Endothelial cell of umbilical vein (primary cell): Measurements from ENCODE around the gene TMIGD2. TPM values are rescaled to one million over a fixed set of nuclear protein-coding genes. Genes with fewer than 3 reads are reported as not detected.

ENCODE experiments used
- BruUV-seq: library from RNA; stranded (reverse); fragments of 400-500 nt; replicated peaks from 2 replicates; lab custom pipeline; 2021; lab: Mats Ljungman, UMichigan
- CTCF ChIA-PET: fragments of 300-600, 350-600 bp; sonication (Branson Sonifier 250); formaldehyde crosslinking; loops from one replicate; lab custom pipeline; 2021; ENCODE audit warnings: antibody characterized with exemption, inconsistent platforms; lab: Charles Lee
- POLR2A ChIA-PET: fragments of 300-600, 350-600 bp; sonication (Branson Sonifier 250); formaldehyde crosslinking; loops from one replicate; lab custom pipeline; 2021; ENCODE audit warnings: antibody characterized with exemption, inconsistent platforms; lab: Charles Lee
- DNase-seq: peaks from one replicate; pipeline ENCODE4 v3.0.0-alpha.2; 2011; ENCODE audit warnings: low read depth, low spot score
- FAIRE-seq: peaks from 2 replicates; lab custom pipeline; 2011; peaks lifted over from hg19 to GRCh38; lab: Jason Lieb, UNC
- H2AFZ ChIP-seq: 2 replicates; pipeline ENCODE4 v1.6.0; 2012; ENCODE audit warnings: low read depth, low read length, control low read depth, inconsistent platforms
- H3K27ac ChIP-seq: 2 replicates; pipeline ENCODE4 v1.5.1; 2011; ENCODE audit warnings: low read depth, mild to moderate bottlenecking, control low read depth, low read length, moderate library complexity; ENCODE audit not compliant: insufficient read depth
- H3K27me3 ChIP-seq, 2 experiments: 2 replicates each; pipeline versions ENCODE4 v1.6.0 to v1.6.1; 2011; ENCODE audit warnings: low read length in 2 of 2, mixed read lengths in 1 of 2; ENCODE audit not compliant: control insufficient read depth in 2 of 2, insufficient read depth in 2 of 2
- H3K36me3 ChIP-seq, 2 experiments: 2 replicates in 1 of 2; 3 replicates in 1 of 2; pipeline ENCODE4 v1.5.1; 2011; ENCODE audit warnings: low read length in 2 of 2, mild to moderate bottlenecking in 1 of 2, moderate library complexity in 1 of 2; ENCODE audit not compliant: control insufficient read depth in 2 of 2, insufficient read depth in 2 of 2; ENCODE audit errors: extremely low read depth in 1 of 2
- H3K4me1 ChIP-seq: 3 replicates; pipeline ENCODE4 v1.5.1; 2011; ENCODE audit warnings: mild to moderate bottlenecking, low read length; ENCODE audit not compliant: control insufficient read depth, insufficient read depth; ENCODE audit errors: extremely low read depth
- H3K4me2 ChIP-seq: 2 replicates; pipeline ENCODE4 v1.6.1; 2011; ENCODE audit warnings: low read length, control low read depth, mixed read lengths; ENCODE audit not compliant: insufficient read depth
- H3K4me3 ChIP-seq, 3 experiments: fragments of 200-600 bp in 1 of 3; sonication (generic), shearing (Covaris generic) in 1 of 3; replicated peaks in 1 of 3; 2 replicates each; pipeline ENCODE4 v1.5.1; 2011 to 2016; ENCODE audit warnings: control low read depth in 3 of 3, low read length in 3 of 3, mild to moderate bottlenecking in 2 of 3, inconsistent platforms in 1 of 3, low read depth in 1 of 3, moderate library complexity in 1 of 3; ENCODE audit not compliant: insufficient read depth in 1 of 3
- H3K79me2 ChIP-seq: 2 replicates; pipeline ENCODE4 v1.6.0; 2012; ENCODE audit warnings: low read length, inconsistent platforms; ENCODE audit not compliant: control insufficient read depth, insufficient read depth
- H3K9ac ChIP-seq: replicated peaks from 2 replicates; pipeline ENCODE3; 2011; ENCODE audit warnings: low read length, control low read depth; ENCODE audit not compliant: insufficient read depth; ENCODE audit errors: extremely low read depth
- H3K9me1 ChIP-seq: replicated peaks from 3 replicates; pipeline ENCODE4 v1.6.0; 2011; ENCODE audit warnings: mild to moderate bottlenecking, low read length; ENCODE audit not compliant: control insufficient read depth, insufficient read depth; ENCODE audit errors: extremely low read depth
- H3K9me3 ChIP-seq: replicated peaks from 2 replicates; pipeline ENCODE4 v1.5.1; 2012; ENCODE audit warnings: low read length, inconsistent platforms; ENCODE audit not compliant: control insufficient read depth, insufficient read depth
- H4K20me1 ChIP-seq: replicated peaks from 2 replicates; pipeline ENCODE3; 2011; ENCODE audit warnings: mild to moderate bottlenecking, low read length; ENCODE audit not compliant: control insufficient read depth, insufficient read depth; ENCODE audit errors: extremely low read depth
- EZH2 ChIP-seq: IDR thresholded peaks from 2 replicates; pipeline ENCODE4 v1.6.1; 2012; ENCODE audit warnings: borderline replicate concordance, low read depth, mild to moderate bottlenecking, moderate library complexity, low read length, inconsistent platforms; ENCODE audit not compliant: severe bottlenecking
- FOS ChIP-seq: IDR thresholded peaks from 2 replicates; pipeline ENCODE4 v1.6.1; 2011; ENCODE audit warnings: mild to moderate bottlenecking, low read length, moderate library complexity, borderline replicate concordance; ENCODE audit not compliant: insufficient read depth
- GATA2 ChIP-seq: IDR thresholded peaks from 2 replicates; pipeline ENCODE4 v1.7.0; 2011; ENCODE audit warnings: low read depth, mild to moderate bottlenecking, moderate library complexity, mixed read lengths, low read length; ENCODE audit not compliant: insufficient read length, insufficient read depth
- MAX ChIP-seq: IDR thresholded peaks from 2 replicates; pipeline ENCODE4 v1.6.1; 2011; ENCODE audit not compliant: insufficient read depth, insufficient read length
- MYC ChIP-seq: IDR thresholded peaks from one replicate; pipeline ENCODE4 v1.6.1; 2011; ENCODE audit warnings: mild to moderate bottlenecking, low read depth, low read length
- POLR2A ChIP-seq: IDR thresholded peaks from 2 replicates; pipeline ENCODE4 v1.6.1; 2012; ENCODE audit warnings: low read depth, mild to moderate bottlenecking, control low read depth, low read length
- POLR2AphosphoS5 ChIP-seq: IDR thresholded peaks from 2 replicates; pipeline ENCODE4 v1.6.1; 2012; ENCODE audit warnings: low read depth, mild to moderate bottlenecking, control low read depth, low read length, moderate library complexity; ENCODE audit not compliant: insufficient read depth
- dilution Hi-C: fragments of 300-500 bp; cut with MboI; formaldehyde crosslinking; loops from one replicate; pipeline ENCODE4 v1.15.0; 2019; ENCODE audit warnings: low sequenced_read_pairs; ENCODE audit not compliant: extremely low pct_ligation_motif_present
- intact Hi-C: fragments of 100-400 bp; cut with micrococcal nuclease; formaldehyde crosslinking; loops from one replicate; pipeline ENCODE4 v1.10.0; 2022
- polyA plus RNA-seq, 4 experiments: library from polyadenylated mRNA; depleted of rRNA in 3 of 4; stranded (reverse) in 3 of 4; unstranded in 1 of 4; fragments of >200 nt; gene quantifications; 2 replicates each; pipeline versions ENCODE4 v1.2.1 to v1.2.3, GENCODE V29; 2011 to 2012; ENCODE audit warnings: missing spikeins in 1 of 4
- total RNA-seq: library from RNA; stranded (reverse); gene quantifications from 2 replicates; pipeline ENCODE4 v1.2.3, GENCODE V29; 2021
- TF ChIP-seq, protein P1 (sequence below), 2 donors: IDR thresholded peaks; 1 replicate in 1 of 2; 2 replicates in 1 of 2; pipeline ENCODE4 v1.5.1; 2011; ENCODE audit warnings: low read length in 2 of 2, mild to moderate bottlenecking in 2 of 2, moderate library complexity in 2 of 2, control low read depth in 1 of 2, inconsistent platforms in 1 of 2, low read depth in 1 of 2; ENCODE audit not compliant: insufficient read depth in 1 of 2; ENCODE audit errors: extremely low read depth in 1 of 2

TMIGD2 gene
- total and polyA plus RNA-seq, 2 donors (not counting 3 experiments of a cell fraction or from before 2014, with no cell fraction given): not detected

- dilution Hi-C loops: no loop called here
- CTCF ChIA-PET: interaction anchor here (1.0 kb wide), 1 partner anchor 46 kb away, joined by 3 read pairs; no protein-coding TSS in a partner anchor
These were observed 22.0 kb upstream of the TMIGD2 start for GRCh38 chr19:4324228-4324627.

More at GRCh38 chr19:4324228-4324627, 22.0 kb upstream of the TMIGD2 start:
- Histone ChIP-seq H3K9ac (no peak overlapping the region), H3K27me3 (no peaks in the 10 kb centered on the region), H3K27ac (no peak overlapping the region), H2AFZ (no peak overlapping the region), H3K4me1 (peaks cover 3% of the 10 kb centered on the region), H3K9me3 (no peaks in the 10 kb centered on the region), H3K9me1 (no peaks in the 10 kb centered on the region), H3K79me2 (no peaks in the 10 kb centered on the region), H3K4me3 (no peak overlapping the region), H4K20me1 (no peaks in the 10 kb centered on the region), H3K4me2 (no peak overlapping the region), H3K36me3 (no peaks in the 10 kb centered on the region)
- BruUV-seq: no TSS peak
- intact Hi-C loops: no loop called here
- DNase-seq (no peak), FAIRE-seq (no peak)
- POLR2A ChIA-PET: no interaction called here
- no peak for TF ChIP-seq POLR2AphosphoS5
- no peak for TF ChIP-seq MYC
- TF ChIP-seq, protein P1, sequence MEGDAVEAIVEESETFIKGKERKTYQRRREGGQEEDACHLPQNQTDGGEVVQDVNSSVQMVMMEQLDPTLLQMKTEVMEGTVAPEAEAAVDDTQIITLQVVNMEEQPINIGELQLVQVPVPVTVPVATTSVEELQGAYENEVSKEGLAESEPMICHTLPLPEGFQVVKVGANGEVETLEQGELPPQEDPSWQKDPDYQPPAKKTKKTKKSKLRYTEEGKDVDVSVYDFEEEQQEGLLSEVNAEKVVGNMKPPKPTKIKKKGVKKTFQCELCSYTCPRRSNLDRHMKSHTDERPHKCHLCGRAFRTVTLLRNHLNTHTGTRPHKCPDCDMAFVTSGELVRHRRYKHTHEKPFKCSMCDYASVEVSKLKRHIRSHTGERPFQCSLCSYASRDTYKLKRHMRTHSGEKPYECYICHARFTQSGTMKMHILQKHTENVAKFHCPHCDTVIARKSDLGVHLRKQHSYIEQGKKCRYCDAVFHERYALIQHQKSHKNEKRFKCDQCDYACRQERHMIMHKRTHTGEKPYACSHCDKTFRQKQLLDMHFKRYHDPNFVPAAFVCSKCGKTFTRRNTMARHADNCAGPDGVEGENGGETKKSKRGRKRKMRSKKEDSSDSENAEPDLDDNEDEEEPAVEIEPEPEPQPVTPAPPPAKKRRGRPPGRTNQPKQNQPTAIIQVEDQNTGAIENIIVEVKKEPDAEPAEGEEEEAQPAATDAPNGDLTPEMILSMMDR (IDR thresholded peaks at IDR 0.05; ENCODE audit: extremely low read depth in 1 of 2, insufficient read depth in 1 of 2, low read depth in 1 of 2, low read length in 2 of 2): no peak
- no peak for TF ChIP-seq MAX
- no peak for TF ChIP-seq FOS
- no peak for TF ChIP-seq POLR2A
- TF ChIP-seq EZH2: no peak
- TF ChIP-seq GATA2: no peak
